ENCODE results near the gene GCLC.

Gene GCLC

DNA sequence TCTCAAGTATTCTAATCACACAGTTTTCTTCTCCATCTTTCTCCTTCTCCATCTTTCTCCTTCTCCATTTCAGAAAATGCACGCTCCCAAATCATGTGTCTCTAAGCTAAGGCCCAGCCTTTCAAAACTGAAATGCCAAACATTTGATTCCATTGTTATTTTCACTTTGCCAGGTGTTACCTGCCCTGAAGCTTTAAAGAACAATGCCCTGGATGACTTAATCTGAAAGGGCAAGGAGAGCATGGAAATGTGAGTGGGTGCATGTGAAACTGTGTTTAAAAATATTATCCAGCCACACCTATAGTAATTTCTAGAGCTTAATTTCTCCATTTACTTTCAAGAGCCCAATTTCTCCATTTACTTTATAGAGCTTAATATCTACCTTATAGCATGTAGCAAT is 42.4 kb upstream of the GCLC start:
- TF ChIP-seq, protein P1, sequence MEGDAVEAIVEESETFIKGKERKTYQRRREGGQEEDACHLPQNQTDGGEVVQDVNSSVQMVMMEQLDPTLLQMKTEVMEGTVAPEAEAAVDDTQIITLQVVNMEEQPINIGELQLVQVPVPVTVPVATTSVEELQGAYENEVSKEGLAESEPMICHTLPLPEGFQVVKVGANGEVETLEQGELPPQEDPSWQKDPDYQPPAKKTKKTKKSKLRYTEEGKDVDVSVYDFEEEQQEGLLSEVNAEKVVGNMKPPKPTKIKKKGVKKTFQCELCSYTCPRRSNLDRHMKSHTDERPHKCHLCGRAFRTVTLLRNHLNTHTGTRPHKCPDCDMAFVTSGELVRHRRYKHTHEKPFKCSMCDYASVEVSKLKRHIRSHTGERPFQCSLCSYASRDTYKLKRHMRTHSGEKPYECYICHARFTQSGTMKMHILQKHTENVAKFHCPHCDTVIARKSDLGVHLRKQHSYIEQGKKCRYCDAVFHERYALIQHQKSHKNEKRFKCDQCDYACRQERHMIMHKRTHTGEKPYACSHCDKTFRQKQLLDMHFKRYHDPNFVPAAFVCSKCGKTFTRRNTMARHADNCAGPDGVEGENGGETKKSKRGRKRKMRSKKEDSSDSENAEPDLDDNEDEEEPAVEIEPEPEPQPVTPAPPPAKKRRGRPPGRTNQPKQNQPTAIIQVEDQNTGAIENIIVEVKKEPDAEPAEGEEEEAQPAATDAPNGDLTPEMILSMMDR (IDR thresholded peaks at IDR 0.05; ENCODE audit: unreplicated experiment in 3 of 3): no peak
- H3K27me3 Mint-ChIP-seq (ENCODE audit: low read depth): no peaks in the 10 kb centered on the region
- no peaks in the 10 kb centered on the region for H3K36me3 Mint-ChIP-seq (ENCODE audit: low read depth)
- peaks cover 3% of the 10 kb centered on the region for H3K9me3 Mint-ChIP-seq
- no peak overlapping the region for H3K27ac Mint-ChIP-seq
- peaks cover 16% of the 10 kb centered on the region for H3K4me1 Mint-ChIP-seq
- no peak overlapping the region for H3K4me3 Mint-ChIP-seq

DNA sequence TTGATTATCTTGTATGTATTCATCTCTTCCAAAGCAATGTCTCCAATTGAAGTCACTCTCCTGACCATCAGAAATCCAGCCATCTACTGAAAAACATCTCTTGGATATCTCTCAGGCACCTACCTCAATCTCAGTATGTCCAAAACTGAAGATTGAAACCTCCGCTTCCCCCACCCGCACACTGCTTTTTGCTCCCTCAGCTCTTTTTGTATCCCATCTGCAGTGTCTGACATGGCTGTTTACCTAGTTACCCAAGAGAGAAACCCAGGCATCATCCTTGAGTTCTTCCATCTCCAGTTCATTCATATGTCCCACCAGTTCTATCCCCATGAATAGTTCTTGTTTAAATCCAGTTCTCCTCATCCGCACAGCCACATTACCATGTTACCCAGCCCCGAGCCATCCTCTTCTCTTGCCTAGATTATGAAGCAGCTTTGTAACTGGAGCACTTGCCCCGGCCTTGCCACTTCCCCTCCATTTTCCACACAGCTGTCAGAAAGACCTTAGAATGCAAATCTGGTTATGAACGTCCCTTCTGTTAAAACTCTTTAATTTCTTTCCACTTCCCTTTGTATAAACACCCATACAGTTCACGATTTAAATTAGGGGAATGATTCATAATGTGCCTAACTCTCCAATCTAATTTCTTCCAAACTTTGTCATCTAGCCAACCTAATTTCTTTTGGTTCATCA is 40.5 kb upstream of the GCLC start:
- Mint-ChIP-seq H3K9me3 (peaks cover 3% of the 10 kb centered on the region), H3K36me3 (ENCODE audit: low read depth) (no peaks in the 10 kb centered on the region), H3K27ac (peak overlapping the region in 1 of 3 experiments; percentile 6), H3K4me3 (no peak overlapping the region), H3K27me3 (ENCODE audit: low read depth) (no peaks in the 10 kb centered on the region), H3K4me1 (peaks cover 32% of the 10 kb centered on the region)
- TF ChIP-seq, protein P1 (IDR thresholded peaks at IDR 0.05; ENCODE audit: unreplicated experiment in 3 of 3): no peak

DNA sequence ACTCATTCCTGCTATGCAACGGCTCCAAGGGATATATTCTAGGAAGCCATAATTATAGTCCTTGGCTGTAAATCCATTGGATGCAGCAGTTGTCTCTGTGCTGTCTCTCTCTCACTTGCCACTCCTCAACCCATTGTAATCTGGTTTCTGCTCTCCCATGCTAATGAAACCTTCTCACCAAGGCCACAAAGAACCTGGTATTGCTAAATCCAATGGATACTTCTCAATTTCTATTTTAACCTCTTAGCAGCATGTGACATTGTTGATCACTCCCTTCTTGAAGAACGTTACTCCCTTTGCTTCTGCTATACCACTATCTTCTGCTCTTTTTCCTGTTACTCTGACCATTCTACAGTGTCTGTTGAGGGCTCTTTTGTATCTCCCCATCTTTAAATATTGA is 39.8 kb upstream of the GCLC start:
- TF ChIP-seq, protein P1 (IDR thresholded peaks at IDR 0.05; ENCODE audit: unreplicated experiment in 3 of 3): no peak
- H3K4me1 Mint-ChIP-seq: peaks cover 38% of the 10 kb centered on the region
- no peak overlapping the region for H3K4me3 Mint-ChIP-seq
- no peaks in the 10 kb centered on the region for H3K36me3 Mint-ChIP-seq (ENCODE audit: low read depth)
- peaks cover 3% of the 10 kb centered on the region for H3K9me3 Mint-ChIP-seq
- H3K27ac Mint-ChIP-seq: no peak overlapping the region
- no peaks in the 10 kb centered on the region for H3K27me3 Mint-ChIP-seq (ENCODE audit: low read depth)

DNA sequence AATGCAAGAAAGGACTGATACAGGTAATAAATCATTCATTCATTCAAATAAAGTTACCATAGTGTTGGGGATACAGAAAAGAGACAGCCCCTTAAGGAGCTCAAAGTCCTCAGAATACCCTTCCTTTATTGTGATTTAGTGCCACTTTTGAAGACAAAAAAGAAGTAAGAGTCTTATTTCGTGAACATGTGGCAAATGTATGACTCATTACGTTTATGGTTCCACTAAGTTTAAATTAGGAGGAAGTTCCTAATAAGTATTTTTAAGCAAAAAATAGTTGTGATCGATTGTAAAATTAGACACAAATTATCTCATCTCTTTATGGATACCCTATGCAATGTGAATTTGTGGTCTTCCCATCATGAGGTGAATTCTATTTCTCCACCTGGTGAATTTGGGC is 38.5 kb upstream of the GCLC start:
- Mint-ChIP-seq H3K27ac (peak overlapping the region; percentile 42 to 95 (median 51)), H3K36me3 (ENCODE audit: low read depth) (no peaks in the 10 kb centered on the region), H3K4me1 (peaks cover 44% of the 10 kb centered on the region), H3K27me3 (ENCODE audit: low read depth) (no peaks in the 10 kb centered on the region), H3K9me3 (peaks cover 3% of the 10 kb centered on the region), H3K4me3 (no peak overlapping the region)
- TF ChIP-seq, protein P1 (IDR thresholded peaks at IDR 0.05; ENCODE audit: unreplicated experiment in 3 of 3): no peak

DNA sequence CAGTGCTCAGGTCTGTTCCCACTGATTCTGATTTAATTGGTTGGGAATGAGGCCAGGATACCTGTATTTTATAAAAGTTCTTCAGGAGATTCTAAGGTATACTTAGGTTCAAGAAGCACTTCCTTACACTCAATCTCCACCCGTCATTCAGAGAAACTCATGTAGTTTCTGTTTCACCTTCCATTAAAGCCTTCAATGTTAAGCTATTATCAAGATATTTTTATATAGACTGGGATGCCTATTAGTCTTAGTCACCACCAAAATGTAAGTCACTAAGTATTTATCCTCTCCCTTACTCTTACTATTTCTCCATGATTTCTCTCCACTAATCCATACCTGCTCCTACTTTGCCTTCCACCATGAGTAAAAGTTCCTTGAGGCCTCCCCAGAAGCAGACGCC is 38.1 kb upstream of the GCLC start:
- Mint-ChIP-seq H3K4me1 (peaks cover 44% of the 10 kb centered on the region), H3K27me3 (ENCODE audit: low read depth) (no peaks in the 10 kb centered on the region), H3K27ac (peak overlapping the region; percentile 51 to 95 (median 74)), H3K36me3 (ENCODE audit: low read depth) (no peaks in the 10 kb centered on the region), H3K9me3 (peaks cover 3% of the 10 kb centered on the region), H3K4me3 (no peak overlapping the region)
- TF ChIP-seq, protein P1 (IDR thresholded peaks at IDR 0.05; ENCODE audit: unreplicated experiment in 3 of 3): no peak

DNA sequence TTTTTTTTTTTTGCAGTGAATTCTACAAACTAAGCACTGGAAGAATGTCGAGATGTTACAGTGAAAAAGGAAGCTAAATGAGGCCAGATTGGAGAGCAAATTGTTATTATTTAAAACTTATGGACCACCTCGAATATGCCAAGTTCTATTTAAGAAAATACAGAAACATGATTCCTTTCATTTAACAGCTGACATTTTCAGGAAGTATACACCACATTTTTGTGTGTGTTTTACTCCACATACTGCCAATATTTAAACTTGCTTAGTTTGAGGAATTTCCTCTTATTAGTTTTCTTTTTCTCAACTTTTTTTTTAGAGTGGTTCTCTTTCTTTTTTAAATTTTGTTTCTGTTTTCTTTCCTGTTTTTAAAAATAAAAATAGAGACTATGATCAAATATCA is 37.0 kb upstream of the GCLC start:
- peaks cover 44% of the 10 kb centered on the region for H3K4me1 Mint-ChIP-seq
- H3K4me3 Mint-ChIP-seq: no peak overlapping the region
- TF ChIP-seq, protein P1 (IDR thresholded peaks at IDR 0.05; ENCODE audit: unreplicated experiment in 3 of 3): no peak
- H3K9me3 Mint-ChIP-seq: peaks cover 3% of the 10 kb centered on the region
- no peaks in the 10 kb centered on the region for H3K36me3 Mint-ChIP-seq (ENCODE audit: low read depth)
- no peaks in the 10 kb centered on the region for H3K27me3 Mint-ChIP-seq (ENCODE audit: low read depth)
- peak overlapping the region; percentile 74 to 95 (median 78) for H3K27ac Mint-ChIP-seq

All from nephron (organoid).